ENCODE measurements around the gene DHRS2. TPM values are rescaled to one million over a fixed set of nuclear protein-coding genes. Genes with fewer than 3 reads are reported as not detected.

The DHRS2 gene
- total RNA-seq, 1 experiment from 2014 or later, result 1.2 TPM

DNA sequence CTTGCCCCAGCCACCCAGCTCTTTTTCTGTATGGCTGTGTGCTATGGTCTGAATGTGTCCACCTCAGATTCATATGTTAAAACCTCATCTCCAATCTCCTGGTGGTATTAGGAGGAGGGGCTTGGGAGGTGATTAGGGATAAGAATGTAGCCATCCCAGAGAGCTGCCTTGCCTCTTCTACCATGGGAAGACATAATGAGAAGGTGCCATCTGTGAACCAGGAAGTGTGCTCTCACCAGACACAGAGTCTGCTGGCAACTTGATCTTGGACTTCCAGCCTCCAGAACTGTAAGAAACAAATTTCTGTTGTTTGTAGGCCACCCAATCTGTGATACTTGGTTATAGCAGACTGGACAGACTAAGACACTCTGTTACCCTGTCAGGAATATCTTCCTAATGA lies 34.7 kb upstream of the DHRS2 start:
- ChIA-PET POLR2A (ENCODE audit: low non-redundant PET) (no interaction called here), CTCF (no interaction called here)
- Histone ChIP-seq H3K27ac (ENCODE audit: low read depth, low read length, poor library complexity, severe bottlenecking) (no peak overlapping the region), H3K27me3 (replicated peaks; ENCODE audit: insufficient read depth, low read depth, low read length, poor library complexity) (no peaks in the 10 kb centered on the region), H3K4me3 (ENCODE audit: low read depth, low read length, poor library complexity, severe bottlenecking) (no peak overlapping the region), H3K4me1 (ENCODE audit: insufficient read depth, low read length, poor library complexity, severe bottlenecking) (no peaks in the 10 kb centered on the region), H3K9me3 (ENCODE audit: low read depth, low read length, poor library complexity, severe bottlenecking) (no peaks in the 10 kb centered on the region), H3K36me3 (ENCODE audit: insufficient read depth, low read length, poor library complexity, severe bottlenecking) (no peaks in the 10 kb centered on the region)
- intact Hi-C loops (cut with micrococcal nuclease; ENCODE audit: unreplicated experiment), result no loop called here
- TF ChIP-seq, protein P1, sequence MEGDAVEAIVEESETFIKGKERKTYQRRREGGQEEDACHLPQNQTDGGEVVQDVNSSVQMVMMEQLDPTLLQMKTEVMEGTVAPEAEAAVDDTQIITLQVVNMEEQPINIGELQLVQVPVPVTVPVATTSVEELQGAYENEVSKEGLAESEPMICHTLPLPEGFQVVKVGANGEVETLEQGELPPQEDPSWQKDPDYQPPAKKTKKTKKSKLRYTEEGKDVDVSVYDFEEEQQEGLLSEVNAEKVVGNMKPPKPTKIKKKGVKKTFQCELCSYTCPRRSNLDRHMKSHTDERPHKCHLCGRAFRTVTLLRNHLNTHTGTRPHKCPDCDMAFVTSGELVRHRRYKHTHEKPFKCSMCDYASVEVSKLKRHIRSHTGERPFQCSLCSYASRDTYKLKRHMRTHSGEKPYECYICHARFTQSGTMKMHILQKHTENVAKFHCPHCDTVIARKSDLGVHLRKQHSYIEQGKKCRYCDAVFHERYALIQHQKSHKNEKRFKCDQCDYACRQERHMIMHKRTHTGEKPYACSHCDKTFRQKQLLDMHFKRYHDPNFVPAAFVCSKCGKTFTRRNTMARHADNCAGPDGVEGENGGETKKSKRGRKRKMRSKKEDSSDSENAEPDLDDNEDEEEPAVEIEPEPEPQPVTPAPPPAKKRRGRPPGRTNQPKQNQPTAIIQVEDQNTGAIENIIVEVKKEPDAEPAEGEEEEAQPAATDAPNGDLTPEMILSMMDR (conservative IDR thresholded peaks at IDR 0.05; ENCODE audit: low read depth, low read length), result no peak
- no peak for TF ChIP-seq EZH2 (IDR thresholded peaks at IDR 0.05; ENCODE audit: borderline replicate concordance, low read depth, low read length, poor library complexity, severe bottlenecking)
- no TSS peak for BruUV-seq (replicated peaks)
- no peak for DNase-seq (ENCODE audit: low spot score)

DNA sequence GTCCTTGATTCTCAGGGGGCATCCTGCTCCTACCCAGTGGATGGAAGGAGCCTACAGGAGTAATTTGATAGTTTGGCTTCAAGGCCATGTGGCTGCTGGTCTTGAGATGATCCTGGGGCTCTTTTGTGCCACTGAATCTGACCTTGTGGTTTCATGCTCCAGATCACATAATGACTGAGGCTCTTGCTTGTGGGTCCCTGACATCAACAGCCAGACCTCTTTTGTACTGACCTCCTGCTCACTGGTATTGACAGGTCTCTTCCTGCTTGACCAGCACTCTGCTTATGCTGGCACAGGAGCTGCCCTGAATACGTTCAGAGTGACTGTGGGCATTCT lies 34.4 kb upstream of the DHRS2 start:
- Histone ChIP-seq H3K36me3 (ENCODE audit: insufficient read depth, low read length, poor library complexity, severe bottlenecking) (no peaks in the 10 kb centered on the region), H3K9me3 (ENCODE audit: low read depth, low read length, poor library complexity, severe bottlenecking) (no peaks in the 10 kb centered on the region), H3K4me1 (ENCODE audit: insufficient read depth, low read length, poor library complexity, severe bottlenecking) (no peaks in the 10 kb centered on the region), H3K27me3 (replicated peaks; ENCODE audit: insufficient read depth, low read depth, low read length, poor library complexity) (no peaks in the 10 kb centered on the region), H3K4me3 (ENCODE audit: low read depth, low read length, poor library complexity, severe bottlenecking) (no peak overlapping the region), H3K27ac (ENCODE audit: low read depth, low read length, poor library complexity, severe bottlenecking) (no peak overlapping the region)
- ChIA-PET CTCF (no interaction called here), POLR2A (ENCODE audit: low non-redundant PET) (no interaction called here)
- BruUV-seq (replicated peaks), result no TSS peak
- no peak for DNase-seq (ENCODE audit: low spot score)
- intact Hi-C loops (cut with micrococcal nuclease; ENCODE audit: unreplicated experiment), result no loop called here
- TF ChIP-seq, protein P1 (conservative IDR thresholded peaks at IDR 0.05; ENCODE audit: low read depth, low read length), result no peak
- no peak for TF ChIP-seq EZH2 (IDR thresholded peaks at IDR 0.05; ENCODE audit: borderline replicate concordance, low read depth, low read length, poor library complexity, severe bottlenecking)

DNA sequence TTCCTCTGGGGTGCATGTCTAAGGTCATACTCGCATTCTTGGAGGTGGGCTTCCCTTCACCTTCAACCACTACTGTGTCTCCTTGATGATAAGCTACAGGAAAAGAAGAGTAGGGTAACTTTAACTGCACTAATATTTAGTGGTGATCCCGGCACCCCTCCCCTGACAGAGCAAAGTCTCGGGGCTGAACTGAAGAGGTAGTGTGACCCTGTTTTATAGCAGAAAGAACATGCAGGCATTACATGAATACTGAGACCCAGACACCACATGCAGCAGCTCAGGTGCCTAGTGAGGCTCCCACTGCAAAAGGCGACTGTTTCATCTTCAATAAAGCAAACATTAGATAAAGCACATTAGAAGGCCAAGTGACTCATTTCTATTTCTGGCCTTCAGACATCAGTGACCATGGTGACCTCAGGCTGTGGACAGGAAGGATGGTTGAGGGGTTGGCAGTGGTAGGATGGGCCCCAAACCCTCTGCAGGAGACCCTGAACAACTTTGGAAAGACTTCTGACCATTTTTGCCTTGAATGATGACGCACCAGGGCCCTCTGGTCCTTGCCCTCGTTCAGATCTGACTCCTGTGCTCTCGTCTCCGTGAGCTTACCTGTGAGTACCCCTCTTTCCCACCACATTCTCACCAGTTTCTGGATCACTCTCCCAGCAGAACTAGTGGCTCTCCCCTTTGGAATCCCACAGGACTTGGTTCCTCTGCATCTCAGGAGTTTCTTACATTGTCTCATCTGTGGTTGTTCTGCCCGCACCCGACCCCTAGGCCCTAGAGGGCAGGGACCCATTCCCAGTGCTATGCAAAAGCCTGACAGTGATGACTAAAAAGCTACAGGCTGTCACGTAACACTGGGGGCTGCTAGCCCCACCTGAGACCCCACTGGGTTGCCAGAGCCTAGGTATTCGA lies 33.7 kb upstream of the DHRS2 start:
- Histone ChIP-seq H3K27me3 (replicated peaks; ENCODE audit: insufficient read depth, low read depth, low read length, poor library complexity) (no peaks in the 10 kb centered on the region), H3K4me3 (ENCODE audit: low read depth, low read length, poor library complexity, severe bottlenecking) (no peak overlapping the region), H3K4me1 (ENCODE audit: insufficient read depth, low read length, poor library complexity, severe bottlenecking) (no peaks in the 10 kb centered on the region), H3K27ac (ENCODE audit: low read depth, low read length, poor library complexity, severe bottlenecking) (no peak overlapping the region), H3K36me3 (ENCODE audit: insufficient read depth, low read length, poor library complexity, severe bottlenecking) (no peaks in the 10 kb centered on the region), H3K9me3 (ENCODE audit: low read depth, low read length, poor library complexity, severe bottlenecking) (no peaks in the 10 kb centered on the region)
- no TSS peak for BruUV-seq (replicated peaks)
- POLR2A ChIA-PET (ENCODE audit: low non-redundant PET), result no interaction called here
- no peak for DNase-seq (ENCODE audit: low spot score)
- no peak for TF ChIP-seq EZH2 (IDR thresholded peaks at IDR 0.05; ENCODE audit: borderline replicate concordance, low read depth, low read length, poor library complexity, severe bottlenecking)
- TF ChIP-seq, protein P1 (conservative IDR thresholded peaks at IDR 0.05; ENCODE audit: low read depth, low read length), result no peak
- intact Hi-C loops (cut with micrococcal nuclease; ENCODE audit: unreplicated experiment), result no loop called here
- CTCF ChIA-PET, result no interaction called here

Measured in A673 (cell line).